Measurements from ENCODE around the gene EPHA4. TPM values are rescaled to one million over a fixed set of nuclear protein-coding genes. Genes with fewer than 3 reads are reported as not detected.

The EPHA4 gene
- total and polyA plus RNA-seq, 4 donors, result 0.43 to 2.3 (median 1.1) TPM

GRCh38 chr2:221546505-221547225, 25.4 kb downstream of the EPHA4 start:
- H3K27ac ChIP-seq (ENCODE audit: low read depth in 1 of 2, low read length in 2 of 2), result no peak overlapping the region
- H3K4me3 ChIP-seq (ENCODE audit: low read depth in 1 of 3, low read length in 3 of 3), result no peak overlapping the region
- no peak overlapping the region for H3K9ac ChIP-seq (ENCODE audit: low read depth in 1 of 2, low read length in 2 of 2)
- no peak for TF ChIP-seq HNF4G (IDR thresholded peaks at IDR 0.05)
- TF ChIP-seq SP1 (IDR thresholded peaks at IDR 0.05), result no peak
- TF ChIP-seq, protein P1, sequence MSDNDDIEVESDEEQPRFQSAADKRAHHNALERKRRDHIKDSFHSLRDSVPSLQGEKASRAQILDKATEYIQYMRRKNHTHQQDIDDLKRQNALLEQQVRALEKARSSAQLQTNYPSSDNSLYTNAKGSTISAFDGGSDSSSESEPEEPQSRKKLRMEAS (IDR thresholded peaks at IDR 0.05), result no peak
- no peak for TF ChIP-seq TAF1 (conservative IDR thresholded peaks at IDR 0.05)
- TF ChIP-seq, protein P2, sequence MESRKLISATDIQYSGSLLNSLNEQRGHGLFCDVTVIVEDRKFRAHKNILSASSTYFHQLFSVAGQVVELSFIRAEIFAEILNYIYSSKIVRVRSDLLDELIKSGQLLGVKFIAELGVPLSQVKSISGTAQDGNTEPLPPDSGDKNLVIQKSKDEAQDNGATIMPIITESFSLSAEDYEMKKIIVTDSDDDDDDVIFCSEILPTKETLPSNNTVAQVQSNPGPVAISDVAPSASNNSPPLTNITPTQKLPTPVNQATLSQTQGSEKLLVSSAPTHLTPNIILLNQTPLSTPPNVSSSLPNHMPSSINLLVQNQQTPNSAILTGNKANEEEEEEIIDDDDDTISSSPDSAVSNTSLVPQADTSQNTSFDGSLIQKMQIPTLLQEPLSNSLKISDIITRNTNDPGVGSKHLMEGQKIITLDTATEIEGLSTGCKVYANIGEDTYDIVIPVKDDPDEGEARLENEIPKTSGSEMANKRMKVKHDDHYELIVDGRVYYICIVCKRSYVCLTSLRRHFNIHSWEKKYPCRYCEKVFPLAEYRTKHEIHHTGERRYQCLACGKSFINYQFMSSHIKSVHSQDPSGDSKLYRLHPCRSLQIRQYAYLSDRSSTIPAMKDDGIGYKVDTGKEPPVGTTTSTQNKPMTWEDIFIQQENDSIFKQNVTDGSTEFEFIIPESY (IDR thresholded peaks at IDR 0.05), result no peak
- TF ChIP-seq RAD21 (IDR thresholded peaks at IDR 0.05), result no peak
- no peak for TF ChIP-seq EGR1 (IDR thresholded peaks at IDR 0.05; ENCODE audit: low read depth in 2 of 2)
- no peak for TF ChIP-seq GABPA (IDR thresholded peaks at IDR 0.05 in 1 of 2, conservative IDR thresholded peaks at IDR 0.05 in 1 of 2)
- no peak for TF ChIP-seq FOXA2 (IDR thresholded peaks at IDR 0.05)
- TF ChIP-seq NR2F2 (IDR thresholded peaks at IDR 0.05), result no peak
- no peak for TF ChIP-seq RXRA (IDR thresholded peaks at IDR 0.05)
- TF ChIP-seq, protein P3, sequence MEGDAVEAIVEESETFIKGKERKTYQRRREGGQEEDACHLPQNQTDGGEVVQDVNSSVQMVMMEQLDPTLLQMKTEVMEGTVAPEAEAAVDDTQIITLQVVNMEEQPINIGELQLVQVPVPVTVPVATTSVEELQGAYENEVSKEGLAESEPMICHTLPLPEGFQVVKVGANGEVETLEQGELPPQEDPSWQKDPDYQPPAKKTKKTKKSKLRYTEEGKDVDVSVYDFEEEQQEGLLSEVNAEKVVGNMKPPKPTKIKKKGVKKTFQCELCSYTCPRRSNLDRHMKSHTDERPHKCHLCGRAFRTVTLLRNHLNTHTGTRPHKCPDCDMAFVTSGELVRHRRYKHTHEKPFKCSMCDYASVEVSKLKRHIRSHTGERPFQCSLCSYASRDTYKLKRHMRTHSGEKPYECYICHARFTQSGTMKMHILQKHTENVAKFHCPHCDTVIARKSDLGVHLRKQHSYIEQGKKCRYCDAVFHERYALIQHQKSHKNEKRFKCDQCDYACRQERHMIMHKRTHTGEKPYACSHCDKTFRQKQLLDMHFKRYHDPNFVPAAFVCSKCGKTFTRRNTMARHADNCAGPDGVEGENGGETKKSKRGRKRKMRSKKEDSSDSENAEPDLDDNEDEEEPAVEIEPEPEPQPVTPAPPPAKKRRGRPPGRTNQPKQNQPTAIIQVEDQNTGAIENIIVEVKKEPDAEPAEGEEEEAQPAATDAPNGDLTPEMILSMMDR (IDR thresholded peaks at IDR 0.05; ENCODE audit: low read depth, low read length, missing input control), result no peak
- no peak for TF ChIP-seq HNF4A (conservative IDR thresholded peaks at IDR 0.05)
- TF ChIP-seq, protein P4, sequence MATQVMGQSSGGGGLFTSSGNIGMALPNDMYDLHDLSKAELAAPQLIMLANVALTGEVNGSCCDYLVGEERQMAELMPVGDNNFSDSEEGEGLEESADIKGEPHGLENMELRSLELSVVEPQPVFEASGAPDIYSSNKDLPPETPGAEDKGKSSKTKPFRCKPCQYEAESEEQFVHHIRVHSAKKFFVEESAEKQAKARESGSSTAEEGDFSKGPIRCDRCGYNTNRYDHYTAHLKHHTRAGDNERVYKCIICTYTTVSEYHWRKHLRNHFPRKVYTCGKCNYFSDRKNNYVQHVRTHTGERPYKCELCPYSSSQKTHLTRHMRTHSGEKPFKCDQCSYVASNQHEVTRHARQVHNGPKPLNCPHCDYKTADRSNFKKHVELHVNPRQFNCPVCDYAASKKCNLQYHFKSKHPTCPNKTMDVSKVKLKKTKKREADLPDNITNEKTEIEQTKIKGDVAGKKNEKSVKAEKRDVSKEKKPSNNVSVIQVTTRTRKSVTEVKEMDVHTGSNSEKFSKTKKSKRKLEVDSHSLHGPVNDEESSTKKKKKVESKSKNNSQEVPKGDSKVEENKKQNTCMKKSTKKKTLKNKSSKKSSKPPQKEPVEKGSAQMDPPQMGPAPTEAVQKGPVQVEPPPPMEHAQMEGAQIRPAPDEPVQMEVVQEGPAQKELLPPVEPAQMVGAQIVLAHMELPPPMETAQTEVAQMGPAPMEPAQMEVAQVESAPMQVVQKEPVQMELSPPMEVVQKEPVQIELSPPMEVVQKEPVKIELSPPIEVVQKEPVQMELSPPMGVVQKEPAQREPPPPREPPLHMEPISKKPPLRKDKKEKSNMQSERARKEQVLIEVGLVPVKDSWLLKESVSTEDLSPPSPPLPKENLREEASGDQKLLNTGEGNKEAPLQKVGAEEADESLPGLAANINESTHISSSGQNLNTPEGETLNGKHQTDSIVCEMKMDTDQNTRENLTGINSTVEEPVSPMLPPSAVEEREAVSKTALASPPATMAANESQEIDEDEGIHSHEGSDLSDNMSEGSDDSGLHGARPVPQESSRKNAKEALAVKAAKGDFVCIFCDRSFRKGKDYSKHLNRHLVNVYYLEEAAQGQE (IDR thresholded peaks at IDR 0.05), result no peak
- no peak for TF ChIP-seq YY1 (IDR thresholded peaks at IDR 0.05)
- WGBS, result 78% methylated on average over 2 of the region's 2 CpGs
- H3K4me1 ChIP-seq (ENCODE audit: control insufficient read depth in 4 of 4, insufficient read depth in 4 of 4, low read length in 3 of 4), result no peaks in the 10 kb centered on the region
- no peak for DNase-seq (ENCODE audit: low spot score)
- H3K27me3 ChIP-seq (ENCODE audit: control insufficient read depth in 4 of 4, insufficient read depth in 4 of 4, low read length in 3 of 4), result no peaks in the 10 kb centered on the region
- no peaks in the 10 kb centered on the region for H3K9me3 ChIP-seq (ENCODE audit: control insufficient read depth in 4 of 4, low read length in 3 of 4)
- no peaks in the 10 kb centered on the region for H3K36me3 ChIP-seq (ENCODE audit: control insufficient read depth in 4 of 4, insufficient read depth in 3 of 4, low read depth in 1 of 4, low read length in 3 of 4)

All from liver (tissue), 9 donors.